VCaP (cell line): ENCODE data around the gene CPXM1.

ENCODE experiments used
- H3K27ac ChIP-seq: fragments of 450-650 bp; 2 replicates; pipeline ENCODE4 v1.5.1; 2017
- CTCF ChIP-seq: fragments of 450-650 bp; conservative IDR thresholded peaks from 2 replicates; pipeline ENCODE4 v1.5.1; 2017; ENCODE audit warnings: mild to moderate bottlenecking, moderate library complexity

Gene CPXM1

DNA sequence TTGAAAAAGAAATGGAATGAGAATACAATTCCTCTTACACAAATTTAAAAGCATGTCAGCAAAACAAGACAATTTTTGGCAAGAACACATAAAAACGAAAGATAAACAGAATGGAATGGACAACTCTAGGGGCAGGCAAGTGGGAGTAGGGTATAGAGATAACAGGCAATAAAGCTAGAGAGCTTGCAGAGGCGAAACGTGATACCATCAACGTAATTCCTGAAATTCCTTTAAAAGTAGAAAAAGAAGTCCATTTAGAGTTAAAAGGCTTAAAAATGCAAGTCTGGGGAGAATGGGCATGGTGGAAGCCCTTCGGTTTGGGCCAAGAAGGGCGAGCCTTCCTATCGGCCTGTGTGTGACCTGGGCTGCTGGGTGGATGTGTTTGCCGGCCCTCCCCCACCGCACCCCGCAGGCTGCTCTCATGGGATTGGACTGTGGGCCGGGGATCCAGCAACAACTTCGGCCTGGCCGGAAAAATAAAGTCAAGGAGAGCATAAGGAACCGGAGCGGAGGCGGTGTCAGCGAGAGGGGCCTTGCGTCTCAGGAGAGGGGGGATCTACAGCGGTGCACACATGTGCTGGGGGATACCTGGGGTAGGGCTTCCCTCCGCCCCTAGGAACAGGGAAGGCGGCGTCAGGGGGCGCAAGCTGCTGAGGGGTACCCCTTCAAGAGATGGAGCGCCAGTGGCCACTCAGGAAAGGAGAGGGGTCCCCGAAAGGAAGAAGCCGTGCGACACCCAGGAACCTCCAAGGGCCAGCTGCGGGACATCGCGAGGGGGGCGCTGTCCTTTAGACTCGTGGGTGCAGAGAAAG is 19.9 kb upstream of the CPXM1 start:
- H3K27ac ChIP-seq: no peak overlapping the region
- no peak for TF ChIP-seq CTCF

GRCh38 chr20:2817891-2818595 is 17.6 kb upstream of the CPXM1 start:
- no peak for TF ChIP-seq CTCF
- H3K27ac ChIP-seq: no peak overlapping the region

- H3K27ac ChIP-seq: no peak overlapping the region
- TF ChIP-seq CTCF: no peak
These were observed 16.9 kb upstream of the CPXM1 start for GRCh38 chr20:2817341-2817726.

DNA sequence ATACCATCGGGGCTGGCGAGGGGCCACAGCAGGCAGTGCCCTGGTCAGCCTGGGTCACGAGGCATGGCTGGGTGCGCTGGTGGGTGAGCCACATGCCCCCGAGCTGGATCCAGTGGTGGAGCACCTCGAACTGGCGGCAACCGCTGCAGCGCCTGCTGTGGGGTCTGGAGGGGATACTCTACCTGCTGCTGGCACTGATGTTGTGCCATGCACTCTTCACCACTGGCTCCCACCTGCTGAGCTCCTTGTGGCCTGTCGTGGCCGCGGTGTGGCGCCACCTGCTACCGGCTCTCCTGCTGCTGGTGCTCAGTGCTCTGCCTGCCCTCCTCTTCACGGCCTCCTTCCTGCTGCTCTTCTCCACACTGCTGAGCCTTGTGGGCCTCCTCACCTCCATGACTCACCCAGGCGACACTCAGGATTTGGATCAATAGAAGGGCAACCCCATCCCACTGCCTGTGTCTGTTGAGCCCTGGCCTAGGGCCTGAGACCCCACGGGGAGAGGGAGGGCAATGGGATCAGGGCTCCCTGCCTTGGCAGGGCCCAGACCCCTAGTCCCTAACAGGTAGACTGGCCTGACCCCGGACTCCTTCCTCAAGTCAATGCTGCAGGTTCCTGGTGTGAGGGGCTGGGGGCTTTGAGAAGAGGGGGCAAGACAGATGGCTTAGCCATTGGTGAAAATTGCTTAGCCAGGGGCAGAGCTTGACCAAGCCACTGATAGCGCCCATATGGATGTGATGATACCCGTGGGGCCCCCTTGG is 16.3 kb upstream of the CPXM1 start:
- H3K27ac ChIP-seq: no peak overlapping the region
- TF ChIP-seq CTCF: no peak

GRCh38 chr20:2816030-2816582 is 15.7 kb upstream of the CPXM1 start, which contains the start of gene TMEM239:
Gene TMEM239 (plus strand): TSS chr20:2816364. CDS start chr20:2816555, 191 bp downstream.
- no peak within 1 kb of the TSS for H3K27ac ChIP-seq
- TF ChIP-seq CTCF: no peak

DNA sequence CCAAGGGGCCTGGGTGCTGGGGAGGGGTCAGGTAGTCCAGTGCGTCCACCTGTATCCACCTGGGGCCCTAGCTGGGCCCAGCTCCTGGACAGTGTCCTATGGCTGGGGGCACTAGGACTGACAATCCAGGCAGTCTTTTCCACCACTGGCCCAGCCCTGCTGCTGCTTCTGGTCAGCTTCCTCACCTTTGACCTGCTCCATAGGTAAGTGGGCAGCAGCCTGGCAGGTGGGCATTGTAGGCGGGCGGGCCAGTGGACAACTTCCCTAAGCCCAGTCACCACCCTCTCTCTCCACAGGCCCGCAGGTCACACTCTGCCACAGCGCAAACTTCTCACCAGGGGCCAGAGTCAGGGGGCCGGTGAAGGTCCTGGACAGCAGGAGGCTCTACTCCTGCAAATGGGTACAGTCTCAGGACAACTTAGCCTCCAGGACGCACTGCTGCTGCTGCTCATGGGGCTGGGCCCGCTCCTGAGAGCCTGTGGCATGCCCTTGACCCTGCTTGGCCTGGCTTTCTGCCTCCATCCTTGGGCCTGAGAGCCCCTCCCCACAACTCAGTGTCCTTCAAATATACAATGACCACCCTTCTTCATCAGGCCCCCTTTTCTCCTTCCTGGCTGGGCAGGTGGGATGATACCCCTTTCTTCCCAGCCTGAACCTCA is 14.9 kb upstream of the CPXM1 start:
- no peak for TF ChIP-seq CTCF
- no peak overlapping the region for H3K27ac ChIP-seq
